Neuronal stem cell (in vitro differentiated cells): ENCODE results near the gene CASP7.

Experiments used
- DNase-seq: peaks from one replicate; pipeline ENCODE4 v3.0.0-alpha.2; 2013; ENCODE audit warnings: low spot score
- H2AFZ ChIP-seq: one replicate; pipeline ENCODE4 v1.6.1; 2013; ENCODE audit warnings: mild to moderate bottlenecking, low read length, inconsistent platforms
- H2AK5ac ChIP-seq: 2 replicates; pipeline ENCODE4 v1.6.1; 2013; ENCODE audit warnings: low read depth, mild to moderate bottlenecking, inconsistent platforms, low read length, moderate library complexity, mixed read lengths
- H2BK120ac ChIP-seq: 2 replicates; pipeline ENCODE4 v1.6.1; 2013; ENCODE audit warnings: low read depth, mild to moderate bottlenecking, inconsistent platforms, low read length, moderate library complexity, mixed read lengths
- H2BK12ac ChIP-seq: one replicate; pipeline ENCODE4 v1.6.1; 2013; ENCODE audit warnings: low read length, inconsistent platforms
- H2BK15ac ChIP-seq: 2 replicates; pipeline ENCODE4 v1.6.1; 2013; ENCODE audit warnings: mild to moderate bottlenecking, low read length, inconsistent platforms, mixed read lengths
- H2BK5ac ChIP-seq: one replicate; pipeline ENCODE4 v1.6.1; 2013; ENCODE audit warnings: inconsistent platforms, mild to moderate bottlenecking, low read length, moderate library complexity
- H3K14ac ChIP-seq: one replicate; pipeline ENCODE4 v1.6.1; 2013; ENCODE audit warnings: low read length, inconsistent platforms
- H3K18ac ChIP-seq: 2 replicates; pipeline ENCODE4 v1.6.1; 2013; ENCODE audit warnings: low read length, inconsistent platforms
- H3K23ac ChIP-seq: 2 replicates; pipeline ENCODE4 v1.6.1; 2013; ENCODE audit warnings: low read depth, mild to moderate bottlenecking, mixed read lengths, low read length, inconsistent platforms; ENCODE audit not compliant: poor library complexity
- H3K27ac ChIP-seq: replicated peaks from 3 replicates; pipeline ENCODE4 v1.5.1; 2013; ENCODE audit warnings: low read length, inconsistent platforms
- H3K27me3 ChIP-seq, 3 experiments: 2 replicates each; pipeline ENCODE4 v1.6.1; 2013; ENCODE audit warnings: low read length in 3 of 3, mild to moderate bottlenecking in 2 of 3, inconsistent platforms in 1 of 3, low read depth in 1 of 3, mixed read lengths in 1 of 3, moderate library complexity in 1 of 3; ENCODE audit not compliant: control insufficient read depth in 3 of 3, insufficient read depth in 3 of 3
- H3K36me3 ChIP-seq, 2 donors: replicated peaks in 1 of 2; 2 replicates each; pipeline ENCODE4 v1.6.1; 2013; ENCODE audit warnings: low read length in 2 of 2; ENCODE audit not compliant: control insufficient read depth in 2 of 2, insufficient read depth in 2 of 2
- H3K4ac ChIP-seq: 2 replicates; pipeline ENCODE4 v1.6.1; 2013; ENCODE audit warnings: inconsistent platforms, mild to moderate bottlenecking, low read length, moderate library complexity
- H3K4me1 ChIP-seq, 2 donors: 1 replicate in 1 of 2; 2 replicates in 1 of 2; pipeline ENCODE4 v1.6.1; 2013; ENCODE audit warnings: low read length in 2 of 2, low read depth in 1 of 2; ENCODE audit not compliant: control insufficient read depth in 2 of 2, insufficient read depth in 1 of 2
- H3K4me2 ChIP-seq: one replicate; pipeline ENCODE4 v1.6.1; 2013; ENCODE audit warnings: mild to moderate bottlenecking, low read length, inconsistent platforms; ENCODE audit not compliant: insufficient read depth, poor library complexity, severe bottlenecking
- H3K4me3 ChIP-seq, 2 donors: 2 replicates each; pipeline ENCODE4 v1.5.1; 2013; ENCODE audit warnings: low read length in 2 of 2, mild to moderate bottlenecking in 2 of 2, inconsistent platforms in 1 of 2, moderate library complexity in 1 of 2
- H3K79me1 ChIP-seq: one replicate; pipeline ENCODE4 v1.6.1; 2013; ENCODE audit warnings: low read depth, mild to moderate bottlenecking, inconsistent platforms, low read length, moderate library complexity
- H3K9ac ChIP-seq: one replicate; pipeline ENCODE4 v1.6.1; 2013; ENCODE audit warnings: mild to moderate bottlenecking, low read depth, low read length, inconsistent platforms; ENCODE audit not compliant: poor library complexity
- H3K9me3 ChIP-seq, 2 donors: replicated peaks in 1 of 2; 2 replicates each; pipeline versions ENCODE3 to v1.6.1; 2013; ENCODE audit warnings: low read length in 2 of 2, mild to moderate bottlenecking in 2 of 2, inconsistent platforms in 1 of 2, low read depth in 1 of 2, mixed read lengths in 1 of 2, moderate library complexity in 1 of 2; ENCODE audit not compliant: control insufficient read depth in 2 of 2, insufficient read depth in 1 of 2
- H4K8ac ChIP-seq: one replicate; pipeline ENCODE4 v1.6.1; 2013; ENCODE audit warnings: low read depth, mild to moderate bottlenecking, inconsistent platforms, low read length, moderate library complexity
- H4K91ac ChIP-seq: one replicate; pipeline ENCODE4 v1.6.1; 2013; ENCODE audit warnings: low read length, low read depth, mild to moderate bottlenecking, inconsistent platforms; ENCODE audit not compliant: poor library complexity
- WGBS, 2 donors: extraction: QIAGEN DNeasy Blood & Tissue Kit; methylation state at CpG; one replicate each; pipeline ENCODE4 v1.1.7; 2013; ENCODE audit warnings: missing lambda C conversion rate in 2 of 2, mixed read lengths in 1 of 2; ENCODE audit not compliant: insufficient read length in 2 of 2, insufficient replicate concordance in 1 of 2; ENCODE audit errors: extremely low coverage in 2 of 2; 5-methylcytosine and 5-hydroxymethylcytosine counted together

The CASP7 gene

DNA sequence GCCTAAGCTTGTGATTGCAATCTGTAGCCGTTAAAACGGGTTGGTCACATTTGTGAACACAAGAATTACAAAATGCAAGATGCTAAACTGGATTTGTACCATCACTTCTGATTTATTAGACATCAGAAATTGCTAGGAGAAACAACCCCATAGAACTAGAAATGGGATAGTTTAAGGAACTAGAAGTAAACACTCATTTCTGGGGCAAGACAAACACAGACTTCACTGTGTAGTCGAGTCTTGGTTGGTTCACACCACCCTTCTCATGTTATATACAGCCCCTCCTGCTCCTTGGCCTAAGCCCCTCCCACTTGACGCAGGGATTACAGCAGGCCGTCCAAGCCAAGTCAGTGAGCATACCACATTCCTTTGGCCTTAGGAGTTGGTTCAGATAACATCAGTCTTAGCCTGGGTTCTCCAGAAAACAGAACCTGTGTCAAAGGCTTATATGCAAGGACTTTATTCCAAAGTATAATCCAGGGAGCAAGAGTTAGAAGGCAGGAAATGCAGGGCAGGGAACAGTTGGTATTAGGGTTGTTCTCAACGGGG, 13.8 kb upstream of the CASP7 start:
- Histone ChIP-seq H3K27ac (no peak overlapping the region), H3K23ac (no peak overlapping the region), H3K9me3 (peaks cover 0 to 6% of the 10 kb centered on the region in 2 donors), H4K8ac (no peak overlapping the region), H2BK12ac (no peak overlapping the region), H3K27me3 (peaks cover 0 to 9% (median 0%) of the 10 kb centered on the region in 3 experiments), H4K91ac (no peak overlapping the region), H2AFZ (peak overlapping the region; percentile 29), H2AK5ac (no peak overlapping the region), H3K18ac (no peak overlapping the region), H3K36me3 (no peaks in the 10 kb centered on the region), H3K14ac (no peak overlapping the region), H2BK5ac (no peak overlapping the region), H2BK15ac (no peak overlapping the region), H3K4me3 (no peak overlapping the region), H3K9ac (no peak overlapping the region), H2BK120ac (no peak overlapping the region), H3K4me2 (no peak overlapping the region), H3K4ac (no peak overlapping the region), H3K79me1 (no peaks in the 10 kb centered on the region), H3K4me1 (no peaks in the 10 kb centered on the region)
- WGBS, 2 donors = no CpG with 5 or more reads among the region's 6 CpGs
- DNase-seq = no peak

DNA sequence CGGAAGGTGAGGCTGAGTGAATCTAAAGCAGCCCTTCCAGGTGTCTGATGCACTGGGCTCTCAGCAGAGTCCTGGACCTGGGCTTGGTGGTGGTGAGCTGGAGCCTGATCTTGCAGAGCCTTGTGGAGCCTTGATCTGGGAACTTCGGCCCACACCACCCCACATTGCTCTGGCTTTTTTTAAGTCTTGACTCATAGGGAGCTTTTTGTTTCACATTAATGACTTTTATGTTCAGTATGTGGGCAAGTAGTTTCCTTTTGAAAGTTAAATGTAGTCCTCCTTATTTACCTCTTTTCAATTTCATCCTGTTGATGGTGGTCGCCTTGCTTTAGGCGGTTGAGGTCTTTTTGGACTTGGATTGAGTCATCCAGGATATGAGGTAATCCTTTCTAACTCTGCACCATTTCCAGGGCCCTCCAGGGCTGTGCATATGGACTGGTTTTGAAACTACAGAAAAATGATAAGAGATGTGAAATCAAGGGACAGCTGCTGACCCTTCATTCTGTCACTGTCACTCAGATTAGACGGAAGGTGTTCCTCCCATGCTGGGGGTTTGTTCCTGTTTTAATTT, 12.9 kb upstream of the CASP7 start:
- no peak overlapping the region for H2AK5ac ChIP-seq
- H2AFZ ChIP-seq = no peak overlapping the region
- no peak for DNase-seq
- H2BK15ac ChIP-seq = no peak overlapping the region
- H3K14ac ChIP-seq = no peak overlapping the region
- no peaks in the 10 kb centered on the region for H3K4me1 ChIP-seq
- no peaks in the 10 kb centered on the region for H3K36me3 ChIP-seq
- H3K79me1 ChIP-seq = no peaks in the 10 kb centered on the region
- no peak overlapping the region for H4K91ac ChIP-seq
- no peak overlapping the region for H3K4ac ChIP-seq
- H3K9ac ChIP-seq = no peak overlapping the region
- H3K27ac ChIP-seq = no peak overlapping the region
- H3K4me3 ChIP-seq = no peak overlapping the region
- H3K27me3 ChIP-seq = peaks cover 0 to 9% (median 0%) of the 10 kb centered on the region in 3 experiments
- H3K23ac ChIP-seq = no peak overlapping the region
- WGBS, 2 donors = no CpG with 5 or more reads among the region's 5 CpGs
- H2BK5ac ChIP-seq = no peak overlapping the region
- H2BK120ac ChIP-seq = no peak overlapping the region
- no peak overlapping the region for H4K8ac ChIP-seq
- H2BK12ac ChIP-seq = no peak overlapping the region
- H3K9me3 ChIP-seq = peaks cover 0 to 6% of the 10 kb centered on the region in 2 donors
- H3K4me2 ChIP-seq = no peak overlapping the region
- peak overlapping the region; percentile 45 for H3K18ac ChIP-seq

DNA sequence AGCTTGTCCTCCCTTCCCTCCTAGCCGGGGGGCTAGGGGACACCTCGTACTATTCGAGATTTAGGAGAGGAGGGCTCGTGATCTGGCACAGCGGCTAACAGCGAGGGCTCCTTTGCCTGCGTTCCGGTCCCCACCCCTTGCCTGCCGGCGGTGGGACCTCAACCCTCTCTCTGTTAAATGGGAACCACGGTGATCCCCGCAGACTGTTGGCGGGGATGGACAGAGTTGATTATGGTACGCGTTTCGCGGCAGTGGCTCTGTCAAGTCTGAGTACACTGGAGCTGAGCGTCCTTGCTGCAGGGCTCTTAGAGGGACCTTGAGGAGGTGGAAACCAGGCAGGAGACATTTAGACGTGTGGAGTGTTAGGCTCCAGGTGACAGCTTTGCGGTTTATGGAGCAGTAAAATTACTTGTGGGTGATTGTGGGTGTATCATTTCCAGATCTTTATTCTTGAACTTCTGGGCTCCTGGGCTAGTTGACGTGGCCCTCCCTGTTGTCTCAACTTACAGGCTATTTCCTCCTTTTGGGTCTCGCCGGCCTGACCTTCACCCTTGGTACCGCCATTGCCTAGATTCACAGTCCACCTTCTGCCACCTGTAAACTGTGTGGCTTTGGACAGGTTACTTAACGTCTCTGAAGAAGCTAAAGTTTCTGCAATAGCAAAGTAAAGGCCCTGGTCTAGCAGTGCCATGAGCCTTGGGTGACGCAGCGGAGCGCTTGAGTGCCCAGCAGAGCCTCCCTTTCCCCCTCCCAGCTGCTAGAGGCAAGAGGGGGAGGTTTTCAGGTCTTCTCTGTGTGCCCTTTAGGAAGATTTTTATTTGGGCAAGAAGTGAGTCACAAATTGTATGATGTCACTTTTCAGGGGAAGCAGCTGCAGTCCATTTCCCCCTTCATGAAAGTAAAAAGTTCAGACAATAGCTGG, 739 bp downstream of the CASP7 start:
- Histone ChIP-seq H2BK12ac (no peak overlapping the region), H3K23ac (peak overlapping the region; percentile 89), H3K4me1 (peaks cover 5 to 8% of the 10 kb centered on the region in 2 donors), H2BK120ac (peak overlapping the region; percentile 55), H2BK5ac (peak overlapping the region; percentile 77), H3K36me3 (peaks cover 0 to 2% of the 10 kb centered on the region in 2 donors), H4K8ac (no peak overlapping the region), H3K18ac (peak overlapping the region; percentile 98), H3K9me3 (peaks cover 0 to 12% of the 10 kb centered on the region in 2 donors), H3K27ac (peak overlapping the region; percentile 59), H3K79me1 (peaks cover 4% of the 10 kb centered on the region), H3K4ac (peak overlapping the region; percentile 12), H2BK15ac (peak overlapping the region; percentile 83), H2AK5ac (no peak overlapping the region), H3K9ac (peak overlapping the region; percentile 95), H3K4me2 (peak overlapping the region; percentile 94), H3K14ac (peak overlapping the region; percentile 91), H3K27me3 (peaks cover 0 to 6% (median 0%) of the 10 kb centered on the region in 3 experiments), H3K4me3 (peak overlapping the region; percentile 67 to 97), H2AFZ (peak overlapping the region; percentile 99), H4K91ac (no peak overlapping the region)
- no CpG with 5 or more reads among the region's 28 CpGs for WGBS, 2 donors
- no peak for DNase-seq
